Astrocyte (in vitro differentiated cells and primary cell): ENCODE data around the gene CDHR2. TPM values are rescaled to one million over a fixed set of nuclear protein-coding genes. Genes with fewer than 3 reads are reported as not detected.

Source experiments
- DNase-seq: peaks from one replicate; pipeline ENCODE4 v3.0.0-alpha.2; 2010; ENCODE audit warnings: low read depth
- FAIRE-seq: peaks from 2 replicates; lab custom pipeline; 2011; peaks lifted over from hg19 to GRCh38; lab: Jason Lieb, UNC
- H2AFZ ChIP-seq: 2 replicates; pipeline ENCODE4 v1.6.0; 2012; ENCODE audit warnings: low read depth, low read length, inconsistent platforms
- H3K27ac ChIP-seq: 2 replicates; pipeline ENCODE4 v1.5.1; 2011; ENCODE audit warnings: low read depth, low read length, inconsistent platforms
- H3K27me3 ChIP-seq: 2 replicates; pipeline ENCODE4 v1.6.0; 2011; ENCODE audit warnings: low read length, inconsistent platforms; ENCODE audit not compliant: insufficient read depth
- H3K36me3 ChIP-seq: 2 replicates; pipeline ENCODE4 v1.5.1; 2011; ENCODE audit warnings: low read length, inconsistent platforms; ENCODE audit not compliant: insufficient read depth
- H3K4me1 ChIP-seq: 2 replicates; pipeline ENCODE4 v1.5.1; 2011; ENCODE audit warnings: low read length, inconsistent platforms; ENCODE audit not compliant: insufficient read depth
- H3K4me2 ChIP-seq: 2 replicates; pipeline ENCODE4 v1.6.0; 2012; ENCODE audit warnings: low read length, inconsistent platforms
- H3K4me3 ChIP-seq: 2 replicates; pipeline ENCODE4 v1.5.1; 2011; ENCODE audit warnings: low read depth, mild to moderate bottlenecking, low read length, inconsistent platforms; ENCODE audit not compliant: insufficient read depth
- H3K79me2 ChIP-seq: 2 replicates; pipeline ENCODE4 v1.6.0; 2012; ENCODE audit warnings: mild to moderate bottlenecking, low read length, inconsistent platforms; ENCODE audit not compliant: insufficient read depth
- H3K9ac ChIP-seq: 2 replicates; pipeline ENCODE4 v1.6.0; 2012; ENCODE audit warnings: mild to moderate bottlenecking, low read length, inconsistent platforms
- H3K9me3 ChIP-seq: 2 replicates; pipeline ENCODE4 v1.5.1; 2012; ENCODE audit warnings: low read depth, mild to moderate bottlenecking, low read length, inconsistent platforms; ENCODE audit not compliant: insufficient read depth
- H4K20me1 ChIP-seq: 2 replicates; pipeline ENCODE4 v1.6.0; 2012; ENCODE audit warnings: low read length, inconsistent platforms; ENCODE audit not compliant: insufficient read depth
- H3K27ac Mint-ChIP-seq: one replicate; pipeline ENCODE4 v1.8.0; 2021; ENCODE audit warnings: mild to moderate bottlenecking, mixed read lengths; ENCODE audit not compliant: unreplicated experiment
- H3K27me3 Mint-ChIP-seq: one replicate; pipeline ENCODE4 v1.8.0; 2021; ENCODE audit warnings: low read depth, mixed read lengths; ENCODE audit not compliant: unreplicated experiment
- H3K36me3 Mint-ChIP-seq: one replicate; pipeline ENCODE4 v1.8.0; 2021; ENCODE audit warnings: low read depth, mixed read lengths; ENCODE audit not compliant: unreplicated experiment
- H3K4me1 Mint-ChIP-seq: one replicate; pipeline ENCODE4 v1.8.0; 2021; ENCODE audit warnings: low read depth, mixed read lengths; ENCODE audit not compliant: unreplicated experiment
- H3K4me3 Mint-ChIP-seq: one replicate; pipeline ENCODE4 v1.8.0; 2021; ENCODE audit warnings: mild to moderate bottlenecking, moderate library complexity, mixed read lengths; ENCODE audit not compliant: unreplicated experiment
- H3K9me3 Mint-ChIP-seq: one replicate; pipeline ENCODE4 v1.8.0; 2021; ENCODE audit warnings: mild to moderate bottlenecking, mixed read lengths; ENCODE audit not compliant: unreplicated experiment
- CTCF ChIP-seq: IDR thresholded peaks from 2 replicates; pipeline ENCODE4 v1.5.1; 2011; ENCODE audit warnings: low read depth, mild to moderate bottlenecking, inconsistent platforms, low read length, moderate library complexity; ENCODE audit not compliant: insufficient read depth
- EZH2 ChIP-seq: IDR thresholded peaks from 2 replicates; pipeline ENCODE4 v1.6.1; 2012; ENCODE audit warnings: mild to moderate bottlenecking, low read length, inconsistent platforms; ENCODE audit not compliant: insufficient read depth
- total RNA-seq: library from RNA; stranded (reverse); gene quantifications from 2 replicates; pipeline ENCODE4 v1.2.1, GENCODE V29; 2021

Gene CDHR2
- total RNA-seq, 1 donor from 2014 or later: 0.43 TPM

- H3K27ac Mint-ChIP-seq: no peak overlapping the region
- Histone ChIP-seq H3K9ac (no peak overlapping the region), H3K27ac (no peak overlapping the region), H3K79me2 (peaks cover 36% of the 10 kb centered on the region), H3K36me3 (no peaks in the 10 kb centered on the region), H3K4me2 (no peak overlapping the region), H4K20me1 (peaks cover 37% of the 10 kb centered on the region), H3K27me3 (no peaks in the 10 kb centered on the region), H3K4me1 (peaks cover 15% of the 10 kb centered on the region), H3K4me3 (no peak overlapping the region), H2AFZ (no peak overlapping the region), H3K9me3 (no peaks in the 10 kb centered on the region)
- no peak for TF ChIP-seq EZH2
- no peak for TF ChIP-seq CTCF
- H3K4me3 Mint-ChIP-seq: no peak overlapping the region
- no peaks in the 10 kb centered on the region for H3K27me3 Mint-ChIP-seq
- peaks cover 2% of the 10 kb centered on the region for H3K36me3 Mint-ChIP-seq
- no peak for FAIRE-seq
- DNase-seq: no peak
- H3K9me3 Mint-ChIP-seq: no peaks in the 10 kb centered on the region
- peaks cover 15% of the 10 kb centered on the region for H3K4me1 Mint-ChIP-seq
Measured at GRCh38 chr5:176529741-176530141, 19.4 kb upstream of the CDHR2 start.

- no peaks in the 10 kb centered on the region for H3K36me3 ChIP-seq
- H3K9me3 ChIP-seq: no peaks in the 10 kb centered on the region
- H3K4me3 Mint-ChIP-seq: no peak overlapping the region
- peaks cover 43% of the 10 kb centered on the region for H3K79me2 ChIP-seq
- FAIRE-seq: no peak
- no peak overlapping the region for H3K27ac Mint-ChIP-seq
- TF ChIP-seq EZH2 (no peak), CTCF (no peak)
- no peak overlapping the region for H2AFZ ChIP-seq
- no peaks in the 10 kb centered on the region for H3K9me3 Mint-ChIP-seq
- H3K27me3 Mint-ChIP-seq: no peaks in the 10 kb centered on the region
- H3K4me2 ChIP-seq: no peak overlapping the region
- peaks cover 21% of the 10 kb centered on the region for H3K4me1 ChIP-seq
- H3K9ac ChIP-seq: no peak overlapping the region
- H3K4me3 ChIP-seq: no peak overlapping the region
- no peak overlapping the region for H3K27ac ChIP-seq
- H3K27me3 ChIP-seq: no peaks in the 10 kb centered on the region
- no peak for DNase-seq
- peaks cover 21% of the 10 kb centered on the region for H3K4me1 Mint-ChIP-seq
- H4K20me1 ChIP-seq: peaks cover 45% of the 10 kb centered on the region
- H3K36me3 Mint-ChIP-seq: peaks cover 5% of the 10 kb centered on the region
Measured at GRCh38 chr5:176530393-176530982, 18.7 kb upstream of the CDHR2 start.
